H9 (cell line): Measurements from ENCODE around the gene TAOK1. TPM values are rescaled to one million over a fixed set of nuclear protein-coding genes. Genes with fewer than 3 reads are reported as not detected.

Experiments
- DNase-seq: peaks from one replicate; pipeline ENCODE4 v3.0.0-alpha.2; 2017
- H2AFZ ChIP-seq: one replicate; pipeline ENCODE4 v1.6.1; 2013; ENCODE audit warnings: mild to moderate bottlenecking, low read length, control low read depth, moderate library complexity
- H2AK5ac ChIP-seq: 2 replicates; pipeline ENCODE4 v1.6.1; 2013; ENCODE audit warnings: low read length, control low read depth, mixed read lengths; ENCODE audit not compliant: insufficient read length
- H2BK120ac ChIP-seq: one replicate; pipeline ENCODE4 v1.6.1; 2013; ENCODE audit warnings: low read depth, mild to moderate bottlenecking, low read length, control low read depth, inconsistent platforms; ENCODE audit not compliant: poor library complexity, severe bottlenecking
- H2BK12ac ChIP-seq: 2 replicates; pipeline ENCODE4 v1.6.1; 2013; ENCODE audit warnings: low read length, control low read depth, mixed read lengths, low read depth; ENCODE audit not compliant: insufficient read length
- H2BK15ac ChIP-seq: 2 replicates; pipeline ENCODE4 v1.6.1; 2013; ENCODE audit warnings: low read depth, low read length, control low read depth
- H2BK20ac ChIP-seq: one replicate; pipeline ENCODE4 v1.6.1; 2013; ENCODE audit warnings: low read depth, mild to moderate bottlenecking, low read length, control low read depth, inconsistent platforms; ENCODE audit not compliant: poor library complexity, severe bottlenecking
- H2BK5ac ChIP-seq: 2 replicates; pipeline ENCODE4 v1.6.1; 2013; ENCODE audit warnings: low read length, control low read depth, mixed read lengths; ENCODE audit not compliant: insufficient read length
- H3K14ac ChIP-seq: 2 replicates; pipeline ENCODE4 v1.6.1; 2013; ENCODE audit warnings: low read length, control low read depth; ENCODE audit not compliant: insufficient read depth
- H3K18ac ChIP-seq: 2 replicates; pipeline ENCODE4 v1.6.1; 2013; ENCODE audit warnings: low read depth, mild to moderate bottlenecking, mixed read lengths, low read length, control low read depth; ENCODE audit not compliant: insufficient read length
- H3K23ac ChIP-seq: 2 replicates; pipeline ENCODE4 v1.6.1; 2013; ENCODE audit warnings: low read length, control low read depth, mixed read lengths, low read depth; ENCODE audit not compliant: insufficient read length
- H3K23me2 ChIP-seq: 2 replicates; pipeline ENCODE4 v1.6.1; 2013; ENCODE audit warnings: low read depth, mild to moderate bottlenecking, mixed read lengths, low read length, control low read depth; ENCODE audit not compliant: insufficient read length, poor library complexity, severe bottlenecking
- H3K27ac ChIP-seq: 2 replicates; pipeline ENCODE4 v1.5.1; 2013; ENCODE audit warnings: low read length, control low read depth, mixed read lengths, low read depth; ENCODE audit not compliant: insufficient read length
- H3K27me3 ChIP-seq: 2 replicates; pipeline ENCODE4 v1.6.1; 2013; ENCODE audit warnings: low read length, control low read depth, inconsistent platforms; ENCODE audit not compliant: insufficient read depth
- H3K4ac ChIP-seq: 2 replicates; pipeline ENCODE4 v1.6.1; 2013; ENCODE audit warnings: low read depth, mild to moderate bottlenecking, control low read depth, inconsistent platforms, low read length, moderate library complexity
- H3K4me1 ChIP-seq: 2 replicates; pipeline ENCODE4 v1.6.1; 2013; ENCODE audit warnings: low read length, control low read depth, inconsistent platforms; ENCODE audit not compliant: insufficient read depth
- H3K4me2 ChIP-seq: 2 replicates; pipeline ENCODE4 v1.6.1; 2013; ENCODE audit warnings: low read length, control low read depth, mixed read lengths; ENCODE audit not compliant: insufficient read length, insufficient read depth
- H3K56ac ChIP-seq: 2 replicates; pipeline ENCODE4 v1.6.1; 2013; ENCODE audit warnings: low read depth, mild to moderate bottlenecking, mixed read lengths, low read length, control low read depth; ENCODE audit not compliant: insufficient read length
- H3K79me1 ChIP-seq: 2 replicates; pipeline ENCODE4 v1.6.1; 2013; ENCODE audit warnings: low read depth, mild to moderate bottlenecking, moderate library complexity, low read length, control low read depth, inconsistent platforms; ENCODE audit not compliant: insufficient read depth, poor library complexity, severe bottlenecking
- H3K79me2 ChIP-seq: 2 replicates; pipeline ENCODE4 v1.6.1; 2013; ENCODE audit warnings: low read length, control low read depth, inconsistent platforms; ENCODE audit not compliant: insufficient read depth
- H3K9ac ChIP-seq: 2 replicates; pipeline ENCODE4 v1.6.1; 2013; ENCODE audit warnings: low read length, control low read depth, mixed read lengths; ENCODE audit not compliant: insufficient read length; ENCODE audit errors: extremely low read depth
- H3K9me3 ChIP-seq: one replicate; pipeline ENCODE4 v1.6.1; 2013; ENCODE audit warnings: low read depth, low read length, inconsistent platforms; ENCODE audit not compliant: control insufficient read depth
- H3T11ph ChIP-seq: one replicate; pipeline ENCODE4 v1.6.1; 2013; ENCODE audit warnings: mild to moderate bottlenecking, low read length, control low read depth, inconsistent platforms
- H4K20me1 ChIP-seq: one replicate; pipeline ENCODE4 v1.6.1; 2013; ENCODE audit not compliant: control insufficient read depth, insufficient read length, insufficient read depth
- H4K5ac ChIP-seq: 2 replicates; pipeline ENCODE4 v1.6.1; 2013; ENCODE audit warnings: low read depth, mild to moderate bottlenecking, mixed read lengths, low read length, control low read depth; ENCODE audit not compliant: insufficient read length
- H4K8ac ChIP-seq: replicated peaks from 2 replicates; pipeline ENCODE4 v1.6.1; 2013; ENCODE audit warnings: low read length, control low read depth, mixed read lengths, low read depth; ENCODE audit not compliant: insufficient read length
- H4K91ac ChIP-seq: 2 replicates; pipeline ENCODE4 v1.6.1; 2013; ENCODE audit warnings: low read depth, mild to moderate bottlenecking, moderate library complexity, mixed read lengths, low read length, control low read depth; ENCODE audit not compliant: insufficient read length
- H3K27ac Mint-ChIP-seq, 3 experiments: 2 replicates in 2 of 3; 3 replicates in 1 of 3; pipeline ENCODE4 v1.8.0; 2020 to 2021; ENCODE audit warnings: mixed read lengths in 3 of 3, mild to moderate bottlenecking in 1 of 3, moderate library complexity in 1 of 3
- H3K27me3 Mint-ChIP-seq: 2 replicates; pipeline ENCODE4 v1.8.0; 2021; ENCODE audit warnings: low read depth, mild to moderate bottlenecking, moderate library complexity, mixed read lengths
- H3K36me3 Mint-ChIP-seq, 3 experiments: 2 replicates in 2 of 3; 3 replicates in 1 of 3; pipeline ENCODE4 v1.8.0; 2020 to 2021; ENCODE audit warnings: low read depth in 3 of 3, mixed read lengths in 3 of 3; ENCODE audit not compliant: insufficient read depth in 1 of 3
- H3K4me1 Mint-ChIP-seq, 2 experiments: 2 replicates each; pipeline ENCODE4 v1.8.0; 2020; ENCODE audit warnings: mixed read lengths in 2 of 2
- H3K4me3 Mint-ChIP-seq, 2 experiments: 2 replicates in 1 of 2; 3 replicates in 1 of 2; pipeline ENCODE4 v1.8.0; 2020 to 2021; ENCODE audit warnings: mild to moderate bottlenecking in 2 of 2, mixed read lengths in 2 of 2, moderate library complexity in 1 of 2
- H3K9me3 Mint-ChIP-seq, 2 experiments: 2 replicates in 1 of 2; 3 replicates in 1 of 2; pipeline ENCODE4 v1.8.0; 2020; ENCODE audit warnings: mild to moderate bottlenecking in 2 of 2, mixed read lengths in 2 of 2, moderate library complexity in 1 of 2
- CTCF ChIP-seq: fragments of 200-600 bp; sonication (generic); conservative IDR thresholded peaks from 3 replicates; pipeline ENCODE4 v1.8.0; 2021; ENCODE audit warnings: antibody characterized with exemption, mild to moderate bottlenecking
- WGBS: extraction: QIAGEN DNeasy Blood & Tissue Kit; methylation state at CpG from one replicate; pipeline ENCODE4 v1.1.7; 2013; ENCODE audit warnings: missing lambda C conversion rate, low lambda C conversion rate, mixed read lengths; ENCODE audit not compliant: insufficient read length; ENCODE audit errors: extremely low coverage; 5-methylcytosine and 5-hydroxymethylcytosine counted together
- total RNA-seq: library from RNA; stranded (reverse); gene quantifications from 2 replicates; pipeline ENCODE4 v1.2.1, GENCODE V29; 2021

TAOK1 gene
- total RNA-seq, 1 experiment from 2014 or later = 93.0 TPM

GRCh38 chr17:29588562-29589411 is 198.6 kb downstream of the TAOK1 start:
- Histone ChIP-seq H3K56ac (no peak overlapping the region), H3K27ac (no peak overlapping the region), H3K79me2 (peaks cover 23% of the 10 kb centered on the region; the same call in 1 of the 2 replicates), H2BK12ac (no peak overlapping the region), H3K4me2 (peak overlapping the region; percentile 76), H3K14ac (no peak overlapping the region), H3K23ac (no peak overlapping the region), H3K23me2 (peaks cover 35% of the 10 kb centered on the region), H4K8ac (no peak overlapping the region), H4K5ac (no peak overlapping the region), H4K91ac (no peak overlapping the region), H3K27me3 (no peaks in the 10 kb centered on the region), H2BK120ac (no peak overlapping the region), H2BK15ac (no peak overlapping the region), H3K9ac (peak overlapping the region; percentile 0), H4K20me1 (no peaks in the 10 kb centered on the region), H3K79me1 (peaks cover 4% of the 10 kb centered on the region), H2AFZ (no peak overlapping the region), H3K18ac (no peak overlapping the region), H2BK5ac (no peak overlapping the region), H3K9me3 (no peaks in the 10 kb centered on the region), H2BK20ac (no peak overlapping the region), H3K4ac (no peak overlapping the region), H3K4me1 (peaks cover 15% of the 10 kb centered on the region; the same call in 1 of the 2 replicates), H3T11ph (no peak overlapping the region), H2AK5ac (no peak overlapping the region)
- WGBS = no CpG with 5 or more reads among the region's 72 CpGs
- H3K4me3 Mint-ChIP-seq = peak overlapping the region; percentile 78 to 87
- no peak for DNase-seq
- peaks cover 3% of the 10 kb centered on the region; the same call in 1 of the 2 replicates for H3K27me3 Mint-ChIP-seq
- TF ChIP-seq CTCF = no peak
- H3K27ac Mint-ChIP-seq = no peak overlapping the region
- peaks cover 52 to 66% of the 10 kb centered on the region in 2 experiments for H3K4me1 Mint-ChIP-seq
- peaks cover under 1 to 2% (median 2%) of the 10 kb centered on the region in 3 experiments; a peak in 4 of 7 replicates for H3K36me3 Mint-ChIP-seq
- H3K9me3 Mint-ChIP-seq = no peaks in the 10 kb centered on the region
